ENCODE measurements around the gene UQCC2.

DNA sequence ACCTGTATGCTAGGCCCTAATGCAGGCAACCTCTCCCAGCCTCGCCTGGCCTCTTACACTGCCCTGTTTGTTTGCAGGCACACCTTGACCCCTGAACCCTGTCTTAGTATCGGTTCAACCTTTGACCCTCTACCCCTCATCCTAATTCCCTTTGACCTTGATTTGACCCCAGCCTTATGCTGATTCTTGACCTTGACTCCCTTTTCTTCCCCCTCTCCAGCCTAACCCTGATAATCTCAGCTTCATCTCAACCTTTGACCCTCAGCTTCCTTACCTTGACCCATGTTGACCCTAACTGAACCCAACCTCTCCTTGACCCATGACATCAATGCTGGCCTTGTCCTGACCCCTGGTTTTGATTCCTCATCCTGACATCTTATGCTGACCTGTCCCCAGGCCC, 33.8 kb downstream of the UQCC2 start:
- TF ChIP-seq, protein P1, sequence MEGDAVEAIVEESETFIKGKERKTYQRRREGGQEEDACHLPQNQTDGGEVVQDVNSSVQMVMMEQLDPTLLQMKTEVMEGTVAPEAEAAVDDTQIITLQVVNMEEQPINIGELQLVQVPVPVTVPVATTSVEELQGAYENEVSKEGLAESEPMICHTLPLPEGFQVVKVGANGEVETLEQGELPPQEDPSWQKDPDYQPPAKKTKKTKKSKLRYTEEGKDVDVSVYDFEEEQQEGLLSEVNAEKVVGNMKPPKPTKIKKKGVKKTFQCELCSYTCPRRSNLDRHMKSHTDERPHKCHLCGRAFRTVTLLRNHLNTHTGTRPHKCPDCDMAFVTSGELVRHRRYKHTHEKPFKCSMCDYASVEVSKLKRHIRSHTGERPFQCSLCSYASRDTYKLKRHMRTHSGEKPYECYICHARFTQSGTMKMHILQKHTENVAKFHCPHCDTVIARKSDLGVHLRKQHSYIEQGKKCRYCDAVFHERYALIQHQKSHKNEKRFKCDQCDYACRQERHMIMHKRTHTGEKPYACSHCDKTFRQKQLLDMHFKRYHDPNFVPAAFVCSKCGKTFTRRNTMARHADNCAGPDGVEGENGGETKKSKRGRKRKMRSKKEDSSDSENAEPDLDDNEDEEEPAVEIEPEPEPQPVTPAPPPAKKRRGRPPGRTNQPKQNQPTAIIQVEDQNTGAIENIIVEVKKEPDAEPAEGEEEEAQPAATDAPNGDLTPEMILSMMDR (conservative IDR thresholded peaks at IDR 0.05): no peak
- no peak for TF ChIP-seq EZH2 (IDR thresholded peaks at IDR 0.05; ENCODE audit: low read depth)

Data from PC-9 (cell line).